HepG2 (cell line): ENCODE results near the gene SIT1. TPM values are rescaled to one million over a fixed set of nuclear protein-coding genes. Genes with fewer than 3 reads are reported as not detected.
A peak's percentile ranks its signal among the peaks of the same experiment; 100 is the strongest.

Experiments
- ATAC-seq: fragments of 200-7000 bp; cut with Tn5 transposase; 3 replicates; pipeline ENCODE4 v1.9.1; 2020; ENCODE audit warnings: mild to moderate bottlenecking, moderate library complexity
- BruUV-seq: library from RNA; stranded (reverse); fragments of 400-500 nt; replicated peaks from 2 replicates; lab custom pipeline; 2021; lab: Mats Ljungman, UMichigan
- CTCF ChIA-PET: fragments of 300-600 bp; formaldehyde crosslinking; extraction: SDS; loops from one replicate; lab custom pipeline; 2021; ENCODE audit warnings: low total read pairs, inconsistent platforms, low intra/inter-chr PET ratio; lab: Yijun Ruan, JAX
- POLR2A ChIA-PET: fragments of 350-600 bp; sonication (Branson Sonifier 250); formaldehyde crosslinking; loops from one replicate; lab custom pipeline; 2020; ENCODE audit warnings: antibody characterized with exemption, inconsistent platforms; lab: Yijun Ruan, JAX
- DNase-seq: peaks from one replicate; pipeline ENCODE4 v3.0.0-alpha.2; 2015; ENCODE audit warnings: low spot score
- FAIRE-seq: peaks from 3 replicates; lab custom pipeline; 2011; peaks lifted over from hg19 to GRCh38; lab: Jason Lieb, UNC
- H2AFZ ChIP-seq: one replicate; pipeline ENCODE4 v1.6.1; 2011; ENCODE audit warnings: low read length, inconsistent platforms
- H3K27ac ChIP-seq: fragments of 300-600 bp; 3 replicates; pipeline ENCODE4 v1.8.0; 2011; ENCODE audit warnings: mixed run types, mild to moderate bottlenecking, mixed read lengths, low read length, inconsistent platforms; ENCODE audit not compliant: insufficient read depth; ENCODE audit errors: extremely low read length
- H3K27me3 ChIP-seq, 2 experiments: fragments of 200-600 bp in 1 of 2; 2 replicates in 1 of 2; 3 replicates in 1 of 2; pipeline versions ENCODE4 v1.6.0 to v1.8.0; 2011; ENCODE audit warnings: low read length in 2 of 2, mild to moderate bottlenecking in 2 of 2, moderate library complexity in 2 of 2, inconsistent platforms in 1 of 2; ENCODE audit not compliant: insufficient read depth in 2 of 2, control insufficient read depth in 1 of 2
- H3K36me3 ChIP-seq, 2 experiments: fragments of 200-600 bp in 1 of 2; replicated peaks in 1 of 2; 2 replicates in 1 of 2; 3 replicates in 1 of 2; pipeline versions ENCODE4 v1.5.1 to v1.8.0; 2011; ENCODE audit warnings: low read length in 2 of 2, inconsistent platforms in 1 of 2; ENCODE audit not compliant: insufficient read depth in 2 of 2, control insufficient read depth in 1 of 2
- H3K4me1 ChIP-seq: 2 replicates; pipeline ENCODE4 v1.5.1; 2012; ENCODE audit warnings: low read length, inconsistent platforms; ENCODE audit not compliant: insufficient read depth
- H3K4me2 ChIP-seq: 2 replicates; pipeline ENCODE4 v1.6.0; 2011; ENCODE audit warnings: low read depth, low read length, inconsistent platforms
- H3K4me3 ChIP-seq, 3 experiments: fragments of 200-600 bp in 1 of 3; sonication (generic), shearing (Covaris generic) in 1 of 3; replicated peaks in 1 of 3; 2 replicates each; pipeline ENCODE4 v1.5.1; 2011 to 2016; ENCODE audit warnings: low read length in 3 of 3, inconsistent platforms in 2 of 3, low read depth in 2 of 3, mild to moderate bottlenecking in 2 of 3, control low read depth in 1 of 3, mixed read lengths in 1 of 3; ENCODE audit not compliant: insufficient read depth in 1 of 3
- H3K79me2 ChIP-seq: one replicate; pipeline ENCODE4 v1.6.1; 2011; ENCODE audit warnings: low read length, inconsistent platforms; ENCODE audit not compliant: insufficient read depth
- H3K9ac ChIP-seq: 2 replicates; pipeline ENCODE4 v1.6.0; 2011; ENCODE audit warnings: mild to moderate bottlenecking, low read depth, low read length, inconsistent platforms; ENCODE audit not compliant: insufficient read depth
- H3K9me3 ChIP-seq: 2 replicates; pipeline ENCODE4 v1.5.1; 2012; ENCODE audit warnings: mild to moderate bottlenecking, low read length
- H4K20me1 ChIP-seq: 2 replicates; pipeline ENCODE4 v1.6.0; 2011; ENCODE audit warnings: inconsistent platforms, mild to moderate bottlenecking, low read length, moderate library complexity; ENCODE audit not compliant: insufficient read depth
- SP5 ChIP-seq: IDR thresholded peaks from 2 replicates; pipeline ENCODE4 v1.6.1; 2016; ENCODE audit warnings: low read depth, borderline replicate concordance
- TEAD3 ChIP-seq: optimal IDR thresholded peaks from 2 replicates; pipeline ENCODE3; 2016; ENCODE audit warnings: borderline replicate concordance
- ZBTB38 ChIP-seq: sonication (generic); formaldehyde crosslinking; IDR thresholded peaks from 2 replicates; pipeline ENCODE4 v1.5.1; 2020; ENCODE audit warnings: mild to moderate bottlenecking, missing genetic modification reagents
- ZFX ChIP-seq: sonication (generic); formaldehyde crosslinking; IDR thresholded peaks from 2 replicates; pipeline ENCODE4 v1.4.0; 2020; ENCODE audit warnings: mild to moderate bottlenecking, low read depth, missing genetic modification reagents, moderate library complexity
- ZIK1 ChIP-seq: sonication (generic); formaldehyde crosslinking; IDR thresholded peaks from 2 replicates; pipeline ENCODE4 v1.5.0; 2020; ENCODE audit warnings: mild to moderate bottlenecking, low read depth, missing genetic modification reagents, borderline replicate concordance
- ZNF124 ChIP-seq: sonication (generic); formaldehyde crosslinking; IDR thresholded peaks from 2 replicates; pipeline ENCODE4 v1.4.0; 2020; ENCODE audit warnings: missing genetic modification reagents
- ZNF205 ChIP-seq: IDR thresholded peaks from 2 replicates; pipeline ENCODE4 v1.6.1; 2018; ENCODE audit warnings: missing biosample characterization, missing genetic modification reagents
- WGBS: methylation state at CpG from one replicate; pipeline ENCODE4 v1.1.6; 2017; ENCODE audit warnings: low lambda C conversion rate; 5-methylcytosine and 5-hydroxymethylcytosine counted together
- in situ Hi-C: cut with HindIII; loops from 2 replicates; pipeline ENCODE4 v1.10.0; 2017; ENCODE audit warnings: low pct_unique_long_range_greater_than_20kb; ENCODE audit not compliant: extremely low pct_ligation_motif_present
- intact Hi-C: fragments of 100-400 bp; cut with micrococcal nuclease; formaldehyde crosslinking; loops from one replicate; pipeline ENCODE4 v1.10.0; 2022; ENCODE audit not compliant: unreplicated experiment
- polyA plus RNA-seq, 8 experiments: library from polyadenylated mRNA; depleted of rRNA in 3 of 8; stranded (reverse) in 7 of 8; unstranded in 1 of 8; fragments of >200 nt; fragmentation: Illumina TruSeq in 4 of 8; extraction: Trizol in 4 of 8; gene quantifications; 2 replicates each; pipeline versions ENCODE4 v1.2.1 to v1.2.3, GENCODE V29; 2011 to 2016; ENCODE audit warnings: low read depth in 4 of 8, missing spikeins in 1 of 8, mixed read lengths in 1 of 8; ENCODE audit not compliant: insufficient read depth in 1 of 8
- total RNA-seq, 5 experiments: library from RNA; depleted of rRNA; stranded (reverse); fragments of >200 nt; fragmentation: Illumina TruSeq; extraction: Trizol; gene quantifications; 2 replicates each; pipeline ENCODE4 v1.2.3, GENCODE V29; 2016; ENCODE audit warnings: low read depth in 1 of 5
- TF ChIP-seq, protein P1 (sequence below): IDR thresholded peaks from 2 replicates; pipeline ENCODE4 v1.6.1; 2016; ENCODE audit warnings: control low read depth
- TF ChIP-seq, protein P2 (sequence below): sonication (generic); formaldehyde crosslinking; IDR thresholded peaks from 2 replicates; pipeline ENCODE4 v1.4.0; 2020; ENCODE audit warnings: missing genetic modification reagents

SIT1 gene
- total and polyA plus RNA-seq, 2 of the 13 experiments (the other 11 are each of a cell fraction or from before 2014, with no cell fraction given) = 0.09 to 6.7 TPM

DNA sequence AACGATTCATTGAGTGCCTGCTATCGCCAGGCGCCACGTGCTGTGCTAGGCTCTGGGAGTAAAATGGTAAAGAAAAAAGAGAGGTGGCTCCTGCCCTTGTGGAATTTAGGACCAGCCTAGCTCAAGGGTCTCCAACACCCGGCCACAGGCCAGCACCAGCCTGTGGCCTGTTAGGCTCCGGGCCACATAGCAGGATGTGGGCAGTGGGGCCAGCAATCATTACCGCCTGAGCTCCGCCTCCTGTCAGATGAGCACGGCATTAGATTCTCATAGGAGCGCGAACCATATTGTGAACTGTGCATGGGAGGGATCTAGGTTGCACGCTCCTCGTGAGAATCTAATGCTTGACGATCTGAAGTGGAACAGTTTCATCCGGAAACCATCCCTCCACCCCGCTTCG is 5.6 kb upstream of the SIT1 start:
- Histone ChIP-seq H2AFZ (no peak overlapping the region), H3K4me1 (peaks cover 71% of the 10 kb centered on the region), H3K79me2 (peaks cover 6% of the 10 kb centered on the region), H4K20me1 (no peaks in the 10 kb centered on the region), H3K4me3 (no peak overlapping the region), H3K27me3 (no peaks in the 10 kb centered on the region; a peak in 2 of 5 replicates), H3K9ac (no peak overlapping the region), H3K4me2 (peak overlapping the region; percentile 78; the same call in 1 of the 2 replicates), H3K36me3 (peaks cover 5 to 6% of the 10 kb centered on the region in 2 experiments; a peak in 3 of 5 replicates), H3K9me3 (no peaks in the 10 kb centered on the region), H3K27ac (no peak overlapping the region)
- ATAC-seq (no peak), DNase-seq (no peak), FAIRE-seq (no peak)
- intact Hi-C loops = no loop called here
- WGBS = 60% methylated on average over 14 of the region's 17 CpGs
- in situ Hi-C loops = loop anchor here (10.0 kb wide), 1 partner anchor 542 kb away; the partner anchor contains the start of gene ATOSB
- CTCF ChIA-PET = no interaction called here
- no TSS peak for BruUV-seq
- TF ChIP-seq, protein P1, sequence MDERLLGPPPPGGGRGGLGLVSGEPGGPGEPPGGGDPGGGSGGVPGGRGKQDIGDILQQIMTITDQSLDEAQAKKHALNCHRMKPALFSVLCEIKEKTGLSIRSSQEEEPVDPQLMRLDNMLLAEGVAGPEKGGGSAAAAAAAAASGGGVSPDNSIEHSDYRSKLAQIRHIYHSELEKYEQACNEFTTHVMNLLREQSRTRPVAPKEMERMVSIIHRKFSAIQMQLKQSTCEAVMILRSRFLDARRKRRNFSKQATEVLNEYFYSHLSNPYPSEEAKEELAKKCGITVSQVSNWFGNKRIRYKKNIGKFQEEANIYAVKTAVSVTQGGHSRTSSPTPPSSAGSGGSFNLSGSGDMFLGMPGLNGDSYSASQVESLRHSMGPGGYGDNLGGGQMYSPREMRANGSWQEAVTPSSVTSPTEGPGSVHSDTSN (CRISPR knock-in tag) = no peak
- peak; percentile 86 for TF ChIP-seq ZBTB38 (CRISPR knock-in tag)
- TF ChIP-seq SP5 (CRISPR knock-in tag) = 0 out of 2 replicates have a peak, but pooled peaks have one; percentile 43
- TF ChIP-seq ZIK1 (CRISPR knock-in tag) = peak; percentile 26; the same call in 1 of the 2 replicates
- TF ChIP-seq, protein P2, sequence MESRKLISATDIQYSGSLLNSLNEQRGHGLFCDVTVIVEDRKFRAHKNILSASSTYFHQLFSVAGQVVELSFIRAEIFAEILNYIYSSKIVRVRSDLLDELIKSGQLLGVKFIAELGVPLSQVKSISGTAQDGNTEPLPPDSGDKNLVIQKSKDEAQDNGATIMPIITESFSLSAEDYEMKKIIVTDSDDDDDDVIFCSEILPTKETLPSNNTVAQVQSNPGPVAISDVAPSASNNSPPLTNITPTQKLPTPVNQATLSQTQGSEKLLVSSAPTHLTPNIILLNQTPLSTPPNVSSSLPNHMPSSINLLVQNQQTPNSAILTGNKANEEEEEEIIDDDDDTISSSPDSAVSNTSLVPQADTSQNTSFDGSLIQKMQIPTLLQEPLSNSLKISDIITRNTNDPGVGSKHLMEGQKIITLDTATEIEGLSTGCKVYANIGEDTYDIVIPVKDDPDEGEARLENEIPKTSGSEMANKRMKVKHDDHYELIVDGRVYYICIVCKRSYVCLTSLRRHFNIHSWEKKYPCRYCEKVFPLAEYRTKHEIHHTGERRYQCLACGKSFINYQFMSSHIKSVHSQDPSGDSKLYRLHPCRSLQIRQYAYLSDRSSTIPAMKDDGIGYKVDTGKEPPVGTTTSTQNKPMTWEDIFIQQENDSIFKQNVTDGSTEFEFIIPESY (CRISPR knock-in tag) = peak; percentile 53
- TF ChIP-seq ZNF205 = 0 out of 2 replicates have a peak, but pooled peaks have one; percentile 20
- TF ChIP-seq TEAD3 (CRISPR knock-in tag) = peak; percentile 14
- TF ChIP-seq ZFX (CRISPR knock-in tag) = peak; percentile 6; the same call in 1 of the 2 replicates
- no peak for TF ChIP-seq ZNF124
- POLR2A ChIA-PET = interaction anchor here (1.6 to 6.3 kb wide), 6 partner anchors 9 to 158 kb away, joined by 3 to 68 read pairs (median 36); partner anchors contain the start of genes CREB3, HINT2, TLN1 and TPM2
